GM18517 (cell line): ENCODE results near the gene RPA1.

Experiments used
- ATAC-seq: cut with Tn5 transposase; IDR thresholded peaks from one replicate; pipeline ENCODE4 v1.9.1; 2021; ENCODE audit warnings: mild to moderate bottlenecking, moderate library complexity; ENCODE audit not compliant: unreplicated experiment

The RPA1 gene

GRCh38 chr17:1939981-1940809, 110.4 kb downstream of the RPA1 start:
- ATAC-seq = no peak

- no peak for ATAC-seq
Observed at GRCh38 chr17:1940810-1941185, 111.0 kb downstream of the RPA1 start.

- ATAC-seq = no peak
Observed at GRCh38 chr17:1941272-1942065, 111.7 kb downstream of the RPA1 start.

- ATAC-seq = no peak
Observed at GRCh38 chr17:1942066-1942365, 112.2 kb downstream of the RPA1 start.

- ATAC-seq = no peak
Observed at GRCh38 chr17:1942666-1943435, 113.0 kb downstream of the RPA1 start.

DNA sequence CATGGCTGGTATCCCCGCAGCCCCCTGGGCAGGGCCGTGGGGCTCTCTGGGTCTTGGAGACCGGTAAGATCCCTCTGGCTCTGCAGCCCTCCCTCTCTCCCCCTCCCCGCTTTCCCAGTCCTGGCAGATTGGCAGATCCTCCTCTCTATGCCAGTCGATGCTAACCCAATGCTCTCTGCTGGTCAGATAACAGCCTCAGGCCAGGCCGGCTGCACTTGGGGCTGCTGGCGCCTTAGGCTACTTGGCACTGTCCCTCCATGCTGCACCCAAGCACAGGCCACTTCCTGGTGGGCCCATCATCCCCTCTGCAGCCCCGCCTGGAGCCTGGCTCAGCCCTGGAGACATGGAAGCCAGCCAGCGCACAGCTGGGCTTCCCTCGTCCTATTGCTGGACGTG, 113.6 kb downstream of the RPA1 start:
- ATAC-seq = no peak

GRCh38 chr17:1945621-1946020, 115.8 kb downstream of the RPA1 start:
- no peak for ATAC-seq

- no peak for ATAC-seq
Observed at GRCh38 chr17:1946021-1946932, 116.5 kb downstream of the RPA1 start.

DNA sequence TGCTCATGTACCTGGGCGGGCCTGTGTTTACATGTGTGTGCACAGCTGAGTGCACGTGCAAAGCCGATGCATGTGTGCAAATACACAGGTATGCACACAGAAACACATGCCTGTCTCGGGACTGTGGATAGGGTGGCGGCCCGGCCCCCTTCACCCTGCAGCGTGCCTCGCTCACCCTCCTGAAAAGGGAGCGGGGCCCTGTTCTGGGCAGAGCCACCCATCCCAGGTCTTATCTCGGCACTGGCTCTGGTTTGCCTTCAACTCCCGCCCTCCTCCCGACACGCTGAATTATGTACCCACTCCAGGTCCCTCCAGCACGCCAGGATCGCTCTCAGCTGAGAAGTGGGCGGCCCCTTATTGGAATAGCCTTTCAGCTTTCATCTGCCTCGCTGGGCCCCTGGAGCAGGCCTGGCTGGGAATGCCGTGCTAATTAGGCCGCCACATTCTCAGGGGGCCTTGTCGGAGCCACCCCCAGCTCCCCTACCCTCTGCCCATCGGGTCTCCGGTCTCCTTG, 117.5 kb downstream of the RPA1 start:
- no peak for ATAC-seq

- no peak for ATAC-seq
Observed at GRCh38 chr17:1947743-1948516, 118.1 kb downstream of the RPA1 start.

DNA sequence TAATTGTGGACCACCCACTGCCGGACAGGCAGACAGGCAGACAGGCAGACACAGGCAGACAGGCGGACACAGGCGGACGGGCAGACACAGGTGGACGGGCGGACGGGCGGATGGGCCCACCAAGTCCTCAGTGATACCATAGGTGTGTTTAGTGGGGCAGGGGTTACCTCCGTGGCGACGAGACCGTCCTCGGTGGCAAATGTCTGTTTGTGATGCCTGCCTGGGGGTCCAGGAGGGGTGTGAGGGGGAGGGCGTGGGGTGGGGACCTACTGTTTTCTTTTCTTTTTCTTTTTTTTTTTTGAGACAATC, 118.7 kb downstream of the RPA1 start:
- ATAC-seq = no peak
